SW 1271 (cell line): Measurements from ENCODE around the gene CLEC4F.

Experiments used
- DNase-seq, 2 experiments: peaks; one replicate each; lab custom pipeline; 2025; lab: John Stamatoyannopoulos, UW

The CLEC4F gene, protein sequence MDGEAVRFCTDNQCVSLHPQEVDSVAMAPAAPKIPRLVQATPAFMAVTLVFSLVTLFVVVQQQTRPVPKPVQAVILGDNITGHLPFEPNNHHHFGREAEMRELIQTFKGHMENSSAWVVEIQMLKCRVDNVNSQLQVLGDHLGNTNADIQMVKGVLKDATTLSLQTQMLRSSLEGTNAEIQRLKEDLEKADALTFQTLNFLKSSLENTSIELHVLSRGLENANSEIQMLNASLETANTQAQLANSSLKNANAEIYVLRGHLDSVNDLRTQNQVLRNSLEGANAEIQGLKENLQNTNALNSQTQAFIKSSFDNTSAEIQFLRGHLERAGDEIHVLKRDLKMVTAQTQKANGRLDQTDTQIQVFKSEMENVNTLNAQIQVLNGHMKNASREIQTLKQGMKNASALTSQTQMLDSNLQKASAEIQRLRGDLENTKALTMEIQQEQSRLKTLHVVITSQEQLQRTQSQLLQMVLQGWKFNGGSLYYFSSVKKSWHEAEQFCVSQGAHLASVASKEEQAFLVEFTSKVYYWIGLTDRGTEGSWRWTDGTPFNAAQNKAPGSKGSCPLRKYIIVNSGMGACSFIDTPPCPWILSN

DNA sequence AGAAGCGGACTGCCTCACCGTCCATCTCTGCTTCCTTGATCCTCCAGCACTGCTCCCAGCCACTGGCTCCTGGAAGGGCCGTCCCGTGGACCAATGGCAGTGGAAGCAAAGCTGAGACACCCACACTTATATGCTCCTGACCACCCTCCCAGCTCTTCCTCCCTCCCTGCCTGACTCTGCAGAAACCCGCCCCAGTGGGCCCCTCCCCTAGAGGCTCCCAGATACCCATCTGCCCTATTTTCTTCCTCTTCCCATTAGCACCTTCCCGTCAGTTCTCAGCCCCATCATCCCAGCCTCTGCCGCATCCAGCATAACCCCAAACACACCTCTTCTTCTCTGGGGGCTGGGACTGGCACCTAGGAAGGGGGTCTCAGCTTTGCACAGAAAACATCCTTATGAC, at the start of gene CLEC4F:
Gene CLEC4F (minus strand): TSS at position 101 of the 400 bp plus-strand sequence. CDS start 76 bp downstream, at position 25.
- DNase-seq, result no peak

DNA sequence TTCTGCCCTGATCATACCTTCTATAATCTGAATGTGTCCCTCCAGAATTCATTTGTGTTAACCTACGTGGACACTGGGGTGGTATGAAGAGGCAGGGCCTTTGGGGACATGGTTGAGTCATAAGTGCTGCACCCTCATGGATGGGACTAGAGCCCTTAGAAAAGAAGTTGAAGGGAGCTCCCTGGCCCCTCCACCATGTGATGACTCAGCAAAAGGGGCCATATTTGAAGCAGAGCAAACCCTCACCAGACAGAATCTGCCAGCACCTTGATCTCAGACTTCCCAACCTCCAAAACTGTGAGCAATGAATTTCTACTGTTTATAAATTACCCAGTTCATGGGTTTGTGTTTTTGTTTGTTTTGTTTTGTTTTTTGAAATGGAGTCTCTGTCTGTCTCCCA, 48.6 kb upstream of the CLEC4F start:
- no peak for DNase-seq

DNA sequence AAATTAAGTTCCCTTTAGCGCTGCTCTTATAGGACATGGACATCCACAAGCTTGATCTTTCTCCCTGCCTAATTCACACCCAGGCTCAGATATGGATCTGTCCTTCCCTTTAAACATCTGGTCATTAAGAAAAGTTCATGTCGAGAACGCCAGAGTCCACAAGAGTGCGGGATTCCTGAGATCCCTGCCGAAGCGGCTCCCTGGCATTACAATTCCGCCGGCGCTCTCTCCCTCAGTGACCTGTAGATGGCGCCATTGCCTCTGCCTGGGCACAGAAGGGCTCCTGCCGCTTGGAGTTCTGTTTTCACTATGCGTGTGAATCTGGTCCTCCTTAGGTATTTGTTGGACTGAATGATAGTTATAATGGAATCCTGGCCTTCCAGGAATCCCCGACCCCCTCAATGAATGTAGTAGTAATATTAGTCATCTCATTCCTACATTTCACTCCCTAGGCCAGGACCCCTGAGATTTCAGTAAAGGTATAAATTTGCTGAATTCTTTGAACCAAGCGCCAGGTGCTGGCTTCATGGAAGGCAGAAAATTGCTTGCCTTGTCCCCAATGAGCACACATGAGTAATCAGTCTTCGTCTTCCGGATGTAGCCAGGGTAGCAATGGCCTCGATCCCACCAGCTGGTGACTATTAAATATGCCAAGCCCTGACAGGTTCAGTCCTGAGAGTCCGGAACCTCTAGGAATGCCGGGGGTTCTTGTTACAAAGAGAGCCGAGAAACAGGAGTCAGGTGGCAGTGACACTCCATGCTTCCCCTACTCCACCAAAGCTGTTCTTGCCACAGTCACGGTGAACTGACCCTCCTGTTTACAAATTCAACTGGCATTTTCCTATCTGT, 41.6 kb upstream of the CLEC4F start:
- DNase-seq, result peak; percentile 60 to 90

DNA sequence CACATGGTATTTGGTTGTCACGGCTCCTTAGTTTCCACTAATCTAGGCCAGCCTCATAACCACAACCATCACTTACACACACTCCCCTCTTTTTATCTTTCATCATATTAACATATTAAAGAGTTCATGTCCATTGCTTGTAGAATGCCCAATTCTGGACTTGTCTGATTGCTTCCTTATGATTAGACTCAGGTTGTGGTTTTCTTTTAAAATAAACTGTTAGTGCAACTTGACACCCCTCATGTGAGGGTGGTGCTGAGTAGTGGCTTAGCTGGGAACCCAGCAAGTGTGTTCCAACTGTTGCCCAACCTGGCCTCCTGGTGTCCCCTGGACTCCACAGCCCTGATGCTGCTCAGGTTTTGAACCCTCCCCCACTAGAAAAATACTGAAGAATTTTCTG, 35.3 kb upstream of the CLEC4F start:
- DNase-seq, result no peak

DNA sequence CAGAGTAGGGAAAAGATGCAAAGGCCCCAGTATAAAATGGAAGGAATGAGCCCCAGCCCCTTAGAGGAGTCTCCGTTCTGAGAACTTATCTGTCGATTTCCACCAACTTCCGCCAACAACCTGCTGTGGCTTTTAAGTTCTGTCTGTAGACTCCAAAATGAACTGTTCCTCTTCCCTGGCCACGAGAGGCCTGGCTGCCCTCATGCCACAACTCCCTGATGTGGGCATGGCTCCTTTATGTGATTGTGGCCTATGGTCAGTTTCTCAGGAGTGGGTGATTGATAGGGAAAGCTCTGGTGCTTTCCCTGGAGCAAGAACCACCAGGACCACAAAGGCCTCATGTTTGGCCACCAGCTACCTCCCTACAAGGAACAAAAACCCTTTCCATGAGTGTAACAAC, 34.0 kb upstream of the CLEC4F start:
- DNase-seq, result no peak

DNA sequence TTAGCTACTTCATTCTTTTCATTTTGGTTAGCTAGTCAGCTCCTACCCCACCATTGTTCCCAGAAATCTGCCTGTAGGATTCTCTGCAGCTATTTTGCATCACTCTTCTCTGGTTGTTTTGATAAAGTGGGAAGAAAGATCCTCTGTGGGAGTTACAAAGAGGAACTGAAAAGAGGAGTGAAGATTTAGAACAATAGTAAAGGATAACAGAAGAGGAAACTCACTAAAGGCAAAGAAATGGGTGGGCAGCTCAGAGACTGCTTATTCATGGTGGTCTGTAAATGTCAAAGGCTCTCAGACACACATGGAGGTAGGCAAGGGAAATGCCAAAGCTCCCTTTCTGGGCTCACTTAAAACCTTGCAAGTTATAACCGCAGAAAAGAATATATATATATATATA, 32.4 kb upstream of the CLEC4F start:
- no peak for DNase-seq

DNA sequence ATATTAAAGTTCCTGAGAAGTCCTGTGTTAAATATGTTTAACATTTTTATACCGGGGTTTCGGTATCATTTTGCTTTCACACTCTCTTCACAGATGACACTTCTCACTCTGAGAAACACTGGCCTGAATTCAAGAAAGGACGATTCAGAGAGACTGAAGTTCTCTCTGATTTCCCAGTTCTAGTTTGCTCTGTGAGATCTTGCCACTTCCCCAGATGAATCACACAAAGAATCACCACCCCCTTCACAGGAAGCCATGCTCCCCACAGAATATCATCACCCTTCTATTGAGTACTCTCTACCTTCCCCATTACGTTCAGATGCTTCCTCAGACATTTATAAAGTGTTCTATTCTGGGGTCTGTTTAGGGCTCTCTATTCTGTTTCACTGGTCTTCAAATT, 31.3 kb upstream of the CLEC4F start:
- no peak for DNase-seq

DNA sequence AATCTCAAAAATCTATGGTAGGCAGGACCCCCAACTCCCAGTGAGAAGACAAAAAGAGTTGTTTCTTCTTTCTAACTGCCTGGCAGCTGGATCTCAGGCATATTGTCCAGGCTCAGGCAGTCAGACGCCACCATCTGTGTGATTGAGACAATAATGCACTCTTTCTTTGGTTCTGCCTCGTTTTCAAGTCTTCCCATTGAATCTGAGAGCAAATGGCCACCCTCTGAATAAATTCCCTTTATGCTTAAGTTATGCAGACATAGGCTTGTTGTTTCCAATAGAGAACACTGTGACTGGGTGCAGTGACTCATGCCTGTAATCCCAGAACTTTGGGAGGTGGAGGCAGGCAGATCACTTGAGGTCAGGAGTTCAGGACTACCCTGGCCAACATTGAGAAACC, 30.5 kb upstream of the CLEC4F start:
- no peak for DNase-seq

DNA sequence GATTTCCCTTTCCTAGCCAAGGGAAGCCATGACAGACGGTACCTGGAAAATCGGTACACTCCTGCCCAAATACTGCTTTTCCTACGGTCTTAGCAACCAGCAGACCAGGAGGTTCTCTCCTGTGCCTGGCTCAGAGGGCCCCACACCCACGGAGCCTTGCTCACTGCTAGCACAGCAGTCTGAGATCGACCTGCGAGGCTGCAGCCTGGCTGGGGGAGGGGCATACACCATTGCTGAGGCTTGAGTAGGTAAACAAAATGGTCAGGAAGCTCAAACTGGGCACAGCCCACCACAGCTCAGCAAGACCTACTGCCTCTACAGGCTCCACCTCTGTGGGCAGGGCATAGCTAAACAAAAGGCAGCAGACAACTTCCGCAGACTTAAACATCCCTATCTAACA, 22.0 kb upstream of the CLEC4F start:
- no peak for DNase-seq

DNA sequence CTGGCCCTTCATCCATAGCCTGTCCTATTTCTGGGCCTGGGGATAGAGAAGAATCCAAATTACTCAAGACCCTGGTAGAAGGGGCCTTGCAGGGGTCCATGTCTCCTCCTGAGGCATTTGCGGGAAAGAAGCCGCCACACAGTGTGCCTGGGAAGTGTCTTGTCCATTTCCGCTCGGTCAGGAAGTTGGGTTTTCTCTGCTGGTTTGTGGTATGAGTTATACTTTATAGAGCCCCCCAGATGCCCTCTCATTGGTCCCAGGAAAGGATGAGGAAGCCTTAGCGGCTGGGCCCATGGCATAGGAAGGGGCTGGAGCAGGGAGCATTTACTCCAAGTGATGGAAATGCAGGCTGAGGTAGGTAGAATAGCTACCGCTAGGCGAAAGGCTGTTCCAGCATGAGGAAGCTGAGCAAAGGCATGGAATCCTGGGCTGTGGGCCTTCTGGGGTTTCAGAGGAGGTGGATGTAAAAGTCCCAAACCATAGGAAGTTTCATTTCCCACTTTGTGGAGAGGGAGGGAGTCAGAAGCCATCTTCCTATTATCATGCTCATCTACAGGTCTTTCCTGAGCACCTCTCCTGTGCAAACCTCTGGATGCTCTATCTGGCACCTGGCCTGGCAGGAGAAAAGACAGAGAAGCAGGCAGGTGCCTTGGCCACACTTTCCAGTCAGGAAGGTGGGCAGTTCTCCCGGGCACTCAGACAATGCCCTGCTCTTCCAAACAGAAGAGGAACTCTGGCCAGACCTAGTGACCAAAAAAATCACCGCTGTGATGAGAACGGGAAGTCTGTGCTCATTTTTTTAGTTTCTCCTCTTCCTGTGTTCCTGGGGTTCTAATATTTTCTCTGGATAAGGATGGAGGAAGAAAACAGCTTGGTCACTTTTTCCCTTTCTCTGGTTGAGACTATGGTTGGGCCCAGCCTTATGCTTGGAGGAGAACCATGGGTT, 17.9 kb upstream of the CLEC4F start:
- no peak for DNase-seq

DNA sequence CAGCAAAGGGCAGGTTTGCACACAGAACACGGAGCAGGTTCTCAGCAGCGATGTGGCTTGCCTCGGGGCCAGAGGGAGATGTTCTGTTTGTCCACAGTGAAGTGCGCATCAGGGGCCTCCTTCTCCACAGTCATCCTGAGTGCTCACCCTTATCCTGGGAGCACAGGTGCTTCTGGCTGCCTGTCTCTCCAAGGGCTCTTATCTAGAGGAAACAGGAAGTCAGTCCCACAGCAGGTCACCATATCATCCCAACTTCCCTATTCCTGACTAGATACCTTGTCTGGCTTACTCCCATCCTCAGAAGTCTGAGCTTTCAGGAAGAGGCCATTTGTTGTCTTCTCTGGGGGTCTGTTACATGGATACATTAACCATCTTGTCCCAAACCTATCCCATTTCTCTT, 15.2 kb upstream of the CLEC4F start, which contains the start of gene CD207:
Gene CD207 (minus strand): TSS at position 174 of the 400 bp plus-strand sequence. CDS start 40 bp downstream, at position 134.
- DNase-seq, result no peak

DNA sequence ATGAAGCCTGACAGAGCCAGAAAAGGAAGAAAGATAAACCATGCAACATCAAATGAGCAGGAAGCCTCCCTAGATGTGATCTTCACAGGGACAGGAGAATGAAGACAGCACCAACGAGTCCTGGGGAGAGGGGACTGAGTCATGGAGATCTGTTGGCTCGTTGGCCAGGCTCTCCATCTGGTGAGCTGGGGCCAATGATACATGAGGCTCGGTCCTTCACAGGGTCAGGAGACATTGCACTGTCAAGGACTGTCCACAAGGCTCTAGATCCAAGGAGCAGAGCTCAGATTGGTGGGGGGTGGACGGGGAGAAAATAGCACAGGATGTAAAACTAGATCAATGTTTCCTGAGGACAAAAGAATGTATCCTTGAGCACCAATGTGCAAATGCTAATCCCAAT, 14.5 kb upstream of the CLEC4F start:
- DNase-seq, result no peak

DNA sequence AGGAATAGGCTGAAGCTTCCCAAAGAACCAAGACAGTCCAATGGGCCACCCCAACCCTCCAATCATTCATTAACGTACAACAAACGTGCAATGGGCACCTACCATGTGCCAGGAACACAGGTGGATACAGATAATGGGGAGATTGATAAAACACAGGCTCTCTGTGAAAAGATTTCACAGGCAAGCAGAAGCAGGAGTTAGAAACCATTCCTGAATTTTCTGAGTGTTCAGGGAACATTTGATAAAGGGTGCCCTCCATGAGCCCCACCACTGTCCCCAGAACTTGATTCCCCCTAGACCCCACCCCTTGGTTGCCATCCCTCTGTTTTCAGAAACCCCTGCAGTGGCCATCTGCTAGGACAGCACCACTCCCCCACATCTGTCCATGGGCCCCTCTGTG, 13.7 kb upstream of the CLEC4F start:
- DNase-seq, result no peak

DNA sequence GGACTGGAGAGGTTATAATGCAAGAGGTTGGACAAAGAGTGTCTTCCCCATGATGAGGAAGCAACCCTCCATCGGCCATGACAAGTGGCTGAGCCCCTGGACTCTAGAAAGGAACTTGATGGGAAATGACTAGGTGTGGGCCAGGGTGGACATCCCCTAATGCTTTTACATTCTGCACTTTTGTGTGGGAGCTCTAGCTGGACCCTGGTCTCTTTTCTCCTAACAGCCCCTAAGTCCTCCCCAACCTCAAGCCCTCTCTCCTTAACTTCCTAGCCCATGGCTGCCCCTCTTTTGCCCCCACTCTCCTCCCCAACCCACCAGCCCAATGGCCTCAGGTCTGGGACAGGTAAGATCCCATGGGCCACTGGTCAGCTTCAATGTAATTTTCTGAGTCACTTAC, 12.8 kb upstream of the CLEC4F start:
- no peak for DNase-seq

DNA sequence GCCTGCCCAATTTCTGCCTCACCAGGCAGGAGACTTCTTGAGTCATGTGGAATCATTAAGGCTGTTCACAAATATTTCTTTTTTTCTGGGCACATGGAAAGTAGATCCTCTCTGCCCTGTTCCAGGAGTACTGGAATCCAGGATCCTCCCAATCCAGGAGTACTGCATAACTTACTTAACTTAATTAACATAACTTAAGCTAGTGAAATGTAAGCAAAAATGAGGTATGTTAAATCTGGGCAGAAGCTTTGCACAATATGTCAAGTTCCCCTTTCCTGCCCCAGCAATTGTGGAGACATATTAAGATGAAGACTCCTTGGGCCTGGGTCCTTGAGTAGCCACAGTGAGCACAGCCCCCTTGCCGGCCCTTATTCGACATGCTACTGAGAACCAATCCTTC, 12.0 kb upstream of the CLEC4F start:
- no peak for DNase-seq

DNA sequence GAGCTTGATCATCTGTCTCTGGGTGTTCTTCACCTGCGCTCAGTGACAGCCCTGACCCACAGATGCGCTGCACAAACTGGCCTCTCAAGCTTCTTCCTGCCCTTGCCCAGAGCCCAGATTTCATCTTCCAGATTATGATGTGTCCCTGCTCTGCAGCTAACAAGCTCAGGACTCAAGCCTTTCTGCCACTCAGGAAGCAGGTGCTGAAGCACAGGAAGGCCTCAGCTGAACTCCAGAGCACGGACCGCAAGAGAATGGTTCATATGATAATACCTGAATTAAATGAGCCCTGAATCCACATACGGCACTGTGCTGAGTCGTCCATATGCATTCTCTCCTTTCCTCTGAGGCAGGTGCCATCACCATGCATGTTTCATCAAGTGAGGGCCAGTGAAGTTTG, 11.5 kb upstream of the CLEC4F start:
- no peak for DNase-seq

DNA sequence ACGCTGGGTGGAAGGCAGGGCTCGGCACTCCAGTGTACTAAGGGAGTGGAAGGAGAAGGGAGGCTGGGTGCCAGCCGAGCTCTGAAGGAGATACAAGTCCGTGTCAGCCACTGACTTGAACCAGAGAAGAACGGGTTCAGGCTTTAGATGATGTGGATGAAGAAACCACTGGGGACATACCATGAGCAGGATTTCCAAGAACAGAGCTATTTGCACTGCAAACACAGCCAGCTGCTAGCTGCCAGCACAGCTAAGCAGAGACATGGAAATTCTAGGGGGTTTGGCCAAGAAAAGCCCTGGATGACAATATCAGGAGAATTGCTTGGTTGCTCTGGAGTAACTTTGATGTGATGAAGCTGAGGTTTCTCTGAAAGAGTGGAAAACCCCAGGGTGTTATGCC, 10.0 kb upstream of the CLEC4F start:
- DNase-seq, result no peak

DNA sequence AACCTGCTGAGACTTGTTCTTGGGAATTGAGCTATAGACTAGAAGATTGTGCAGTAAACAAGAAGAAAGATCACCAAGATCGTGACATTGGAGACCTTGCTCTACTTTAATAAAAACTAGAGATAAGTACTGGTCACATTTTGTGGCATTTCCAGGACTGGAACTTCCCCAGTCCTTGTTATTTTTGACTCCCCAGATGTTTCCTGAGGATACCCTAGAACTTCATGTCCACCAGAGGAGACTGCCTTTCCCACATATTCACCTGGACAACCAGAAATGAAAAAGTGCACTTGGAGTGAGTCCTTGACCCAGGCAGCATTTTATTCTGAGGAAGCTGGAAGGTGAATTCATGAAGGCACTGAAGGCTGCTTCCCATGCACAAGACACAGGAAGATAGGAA, 9.5 kb upstream of the CLEC4F start:
- no peak for DNase-seq

DNA sequence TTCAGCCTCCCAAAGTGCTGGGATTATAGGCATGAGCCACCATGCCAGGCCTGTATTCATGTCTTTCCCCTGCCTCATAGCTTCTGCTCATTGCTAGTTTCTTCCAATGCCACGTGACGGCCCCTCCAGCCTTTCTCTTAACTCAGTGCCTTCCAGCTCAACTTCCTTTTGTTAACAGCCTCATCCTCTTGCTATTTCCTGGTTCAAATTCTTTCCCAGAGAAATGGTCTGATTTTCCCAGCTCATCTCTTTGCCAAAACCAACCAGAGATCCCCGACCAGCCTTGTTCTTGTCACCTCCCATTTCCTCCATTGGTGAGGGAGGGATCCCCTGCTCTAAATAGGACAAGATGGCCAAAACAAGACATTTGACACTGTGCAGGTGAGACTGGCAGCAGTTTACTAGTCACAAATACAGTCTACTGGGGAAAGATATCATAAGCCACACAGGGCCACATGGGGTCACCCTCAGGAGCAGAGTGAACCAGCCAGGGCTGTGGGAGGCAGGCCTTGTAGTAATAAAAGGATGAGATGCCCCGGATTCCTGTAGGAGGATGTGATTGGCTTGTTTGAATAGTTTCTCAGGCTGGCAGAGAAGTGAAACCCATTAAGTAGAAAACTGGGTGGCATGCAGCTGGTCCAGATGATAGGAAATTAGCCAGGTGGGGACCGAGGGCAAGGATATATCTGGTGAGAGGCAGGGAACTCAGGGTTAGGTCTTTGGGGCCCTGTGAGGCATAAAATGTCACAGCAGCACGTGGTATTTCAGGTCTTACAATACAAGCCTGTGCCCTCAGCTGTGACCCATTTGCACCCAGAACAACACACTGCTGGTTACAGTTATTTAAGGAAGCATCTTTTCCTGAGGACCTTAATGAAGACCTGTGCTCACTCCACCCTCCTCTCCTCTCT, 8.8 kb upstream of the CLEC4F start:
- DNase-seq, result peak; percentile 42 to 50

DNA sequence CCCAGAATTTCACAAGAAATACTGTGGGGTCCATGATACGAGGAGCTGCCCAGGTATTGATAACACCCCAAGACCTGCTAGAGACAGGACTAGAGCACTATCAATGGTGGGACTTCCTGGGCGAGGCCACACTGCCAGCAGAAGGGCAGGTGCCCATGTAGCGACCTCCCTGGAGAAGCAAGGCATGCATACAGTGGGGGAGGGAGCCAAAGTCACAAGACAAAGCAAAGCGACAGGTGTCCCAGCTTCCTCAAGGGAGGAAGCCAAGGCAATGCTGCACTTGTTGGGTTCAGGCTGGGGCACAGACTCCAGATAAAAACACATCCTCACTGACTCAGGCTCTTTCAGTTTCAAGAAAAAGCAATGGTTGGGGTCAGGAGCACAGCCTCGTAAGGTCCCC, 7.7 kb upstream of the CLEC4F start:
- no peak for DNase-seq

DNA sequence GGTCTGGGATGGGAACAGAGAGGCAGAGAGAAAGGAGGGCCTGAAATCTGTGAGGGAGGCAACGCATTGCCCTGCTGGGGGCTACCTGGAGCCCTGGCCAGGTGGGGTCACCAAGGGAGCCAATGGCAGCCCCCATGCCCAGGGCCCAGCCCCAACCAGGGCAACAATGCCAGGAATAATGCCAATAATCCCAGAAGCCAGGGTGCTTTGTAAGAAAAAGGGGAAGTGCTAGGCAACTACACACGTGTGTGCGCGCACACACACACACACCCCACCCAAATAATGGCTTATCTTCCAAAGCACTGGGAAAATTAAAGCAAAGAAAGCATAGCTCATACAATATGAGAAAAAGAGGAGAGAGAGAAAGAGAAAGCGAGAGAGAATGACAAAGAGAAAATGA, 7.0 kb upstream of the CLEC4F start:
- no peak for DNase-seq
